DMS114 treated with DMSO at 0.1 percent for 48 hours (cell line): ENCODE results near the gene KMT2C.
"Not testable (repeated sequence)": the region's sequence is repeated elsewhere in the genome, so short reads cannot be mapped to it uniquely, and the experiment has no call there.

Experiments used
- DNase-seq: peaks from one replicate; lab custom pipeline; 2025; ENCODE audit not compliant: unreplicated experiment; lab: John Stamatoyannopoulos, UW

KMT2C gene

DNA sequence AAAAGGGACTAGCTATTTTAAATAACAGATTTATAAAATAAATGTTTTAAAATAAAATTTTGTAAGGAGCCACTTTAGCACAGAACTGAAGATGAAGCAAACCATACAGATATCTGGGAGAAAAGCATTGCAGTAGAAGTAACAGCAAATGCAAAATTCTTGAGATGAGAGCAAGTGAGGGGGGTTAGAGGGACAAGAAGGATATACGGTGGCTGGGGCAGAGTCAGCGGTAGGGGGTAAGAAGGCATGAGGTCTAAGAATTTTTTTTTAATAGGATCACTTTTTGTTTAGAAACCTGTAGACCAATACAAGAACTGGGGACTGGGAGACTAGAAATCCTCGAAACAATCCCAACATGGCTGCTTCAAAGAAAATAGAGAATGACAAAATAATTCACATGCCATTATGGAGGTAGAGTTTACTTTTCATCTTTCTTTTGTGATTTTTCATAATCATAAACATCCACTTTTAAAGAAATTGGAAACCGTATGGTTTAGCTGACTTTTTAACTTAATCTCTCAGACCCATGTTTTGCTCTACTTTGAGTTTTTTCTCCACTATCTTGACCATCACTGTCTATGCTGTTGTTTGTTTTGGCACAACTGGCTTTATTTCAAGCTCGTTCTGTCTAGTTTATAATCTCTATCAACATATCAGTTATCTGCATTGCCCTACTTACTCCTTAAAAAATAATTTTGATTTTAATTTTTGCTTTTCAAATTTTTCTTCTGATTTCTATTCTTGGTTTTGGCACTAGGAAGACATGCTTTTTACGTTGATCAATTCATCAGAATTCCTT lies 73.5 kb downstream of the KMT2C start:
- DNase-seq, result no peak

DNA sequence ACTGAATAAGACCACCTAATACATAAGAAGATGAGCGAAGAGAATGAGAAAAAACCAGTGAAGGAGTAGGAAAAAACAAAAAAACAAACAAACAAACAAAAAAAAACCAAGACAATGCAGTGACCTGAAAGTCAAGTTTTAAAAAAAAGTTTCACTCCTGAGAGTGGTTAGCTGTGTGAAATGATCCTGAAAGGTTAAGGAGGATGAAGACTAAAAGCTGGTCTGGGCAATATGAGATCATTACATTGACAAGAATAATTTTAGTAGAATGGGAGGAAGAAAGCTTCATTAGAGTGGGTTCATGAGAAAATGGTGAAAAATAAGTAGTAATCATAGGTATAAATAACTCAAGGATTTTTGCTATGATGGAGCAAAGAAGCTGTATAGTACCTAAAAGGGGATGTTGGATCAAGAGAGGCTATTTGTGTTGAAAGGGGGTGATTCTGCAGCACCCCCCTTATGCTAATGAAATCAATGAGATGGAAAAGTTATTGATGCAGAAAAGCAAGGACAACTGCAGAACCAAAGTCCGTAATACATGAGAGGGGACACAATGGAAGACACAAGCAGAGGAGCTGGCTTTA lies 80.2 kb downstream of the KMT2C start:
- no peak for DNase-seq

DNA sequence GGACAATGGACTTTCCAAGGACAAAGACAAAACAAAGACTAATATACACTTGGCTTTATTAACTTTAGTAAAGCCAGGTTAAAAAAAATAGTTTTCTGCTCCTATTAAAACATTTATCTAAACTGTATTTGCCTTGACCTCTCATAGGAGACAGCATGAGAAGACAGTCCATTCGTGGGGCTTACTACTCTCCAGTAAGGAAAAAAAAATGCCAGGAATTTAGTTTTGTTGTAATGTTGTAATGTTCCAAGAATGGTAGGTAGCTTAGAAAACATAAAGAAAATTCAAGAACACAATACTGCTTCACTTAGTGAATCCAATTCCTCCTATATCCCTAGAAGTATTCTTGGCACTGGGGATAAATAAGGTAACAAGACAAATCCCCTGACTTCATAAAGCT lies 81.7 kb downstream of the KMT2C start:
- no peak for DNase-seq

DNA sequence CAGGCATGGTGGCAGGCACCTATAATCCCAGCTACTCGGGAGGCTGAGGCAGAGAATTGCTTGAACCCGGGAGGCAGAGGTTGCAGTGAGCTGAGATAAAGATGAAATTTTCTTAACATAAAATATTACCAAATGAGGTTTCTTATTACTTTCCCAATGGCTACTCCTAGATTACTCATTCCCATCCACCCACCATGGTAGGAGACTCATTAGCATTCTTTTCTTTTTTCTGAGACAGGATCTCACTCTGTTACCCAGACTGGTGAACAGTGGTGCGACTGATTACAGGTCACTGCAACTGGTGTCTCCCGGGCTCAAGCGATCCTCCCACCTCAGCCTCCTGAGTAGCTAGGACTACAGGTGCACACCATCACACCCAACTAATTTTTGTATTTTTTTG lies 82.5 kb downstream of the KMT2C start:
- DNase-seq, result not testable (repeated sequence)

DNA sequence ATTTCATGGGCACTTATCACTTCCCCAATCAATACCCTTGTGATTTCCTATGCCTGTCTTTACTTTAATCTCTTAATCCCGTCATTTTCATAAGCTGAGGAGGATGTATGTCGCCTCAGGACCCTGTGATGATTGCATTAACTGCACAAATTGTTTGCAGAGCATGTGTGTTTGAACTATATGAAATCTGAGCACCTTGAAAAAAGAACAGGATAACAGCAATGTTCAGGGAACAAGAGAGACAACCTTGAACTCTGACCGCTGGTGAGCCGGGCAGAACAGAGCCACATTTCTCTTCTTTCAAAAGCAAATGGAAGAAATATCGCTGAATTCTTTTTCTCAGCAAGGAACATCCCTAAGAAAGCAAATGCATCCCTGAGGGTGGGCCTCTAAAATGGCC lies 84.1 kb downstream of the KMT2C start:
- not testable (repeated sequence) for DNase-seq

DNA sequence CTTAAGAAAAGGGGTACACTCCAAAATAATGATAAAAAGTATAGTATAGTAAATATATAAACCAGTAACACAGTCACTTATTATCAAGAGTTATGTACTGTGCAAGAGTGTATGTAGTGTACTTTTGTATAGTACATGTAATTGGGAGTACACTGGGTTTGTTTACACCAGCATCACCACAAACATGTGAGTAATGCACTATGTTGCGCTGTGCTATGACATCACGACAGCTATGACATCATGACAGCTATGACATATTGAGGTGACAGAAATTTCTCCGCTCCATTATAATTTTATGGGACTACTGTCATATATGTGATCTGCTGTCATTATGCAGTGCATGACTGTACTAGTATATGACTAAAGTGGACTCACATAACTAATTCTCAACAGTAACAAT lies 84.6 kb downstream of the KMT2C start:
- DNase-seq, result no peak

DNA sequence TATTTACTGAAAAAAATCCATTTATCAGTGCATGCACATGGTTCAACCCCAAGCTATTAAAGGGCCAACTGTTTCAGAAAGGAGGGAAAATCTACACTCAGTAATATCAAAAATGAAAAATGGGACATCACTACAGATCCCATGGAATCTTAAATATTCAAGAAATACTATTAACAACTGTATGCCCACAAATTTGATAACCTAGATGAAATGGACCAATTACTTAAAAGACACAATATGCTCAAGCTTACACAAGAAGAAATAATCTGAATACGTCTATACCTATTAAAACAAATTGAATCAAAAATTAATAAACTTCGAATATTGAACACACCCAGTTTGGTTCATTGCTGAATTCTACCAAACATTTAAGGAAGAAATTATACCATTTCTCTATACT lies 87.9 kb downstream of the KMT2C start:
- no peak for DNase-seq

DNA sequence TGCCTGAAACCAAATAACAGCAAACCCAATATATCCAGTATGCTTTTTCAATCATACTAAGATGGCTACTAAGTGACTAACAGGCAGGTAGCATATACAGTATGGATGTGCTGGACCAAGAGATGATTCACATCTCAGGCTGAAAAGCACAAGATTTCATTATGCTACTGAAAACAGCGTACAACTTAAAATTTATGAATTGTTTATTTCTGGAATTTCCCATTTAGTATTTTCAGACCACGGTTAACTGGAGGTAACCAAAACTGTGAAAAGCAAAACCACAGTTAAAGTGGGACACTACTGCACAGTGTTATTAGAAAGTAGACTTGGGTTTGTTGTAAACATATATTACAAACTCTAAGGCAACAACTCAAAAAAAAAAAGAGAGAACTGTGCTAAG lies 91.5 kb downstream of the KMT2C start:
- no peak for DNase-seq

DNA sequence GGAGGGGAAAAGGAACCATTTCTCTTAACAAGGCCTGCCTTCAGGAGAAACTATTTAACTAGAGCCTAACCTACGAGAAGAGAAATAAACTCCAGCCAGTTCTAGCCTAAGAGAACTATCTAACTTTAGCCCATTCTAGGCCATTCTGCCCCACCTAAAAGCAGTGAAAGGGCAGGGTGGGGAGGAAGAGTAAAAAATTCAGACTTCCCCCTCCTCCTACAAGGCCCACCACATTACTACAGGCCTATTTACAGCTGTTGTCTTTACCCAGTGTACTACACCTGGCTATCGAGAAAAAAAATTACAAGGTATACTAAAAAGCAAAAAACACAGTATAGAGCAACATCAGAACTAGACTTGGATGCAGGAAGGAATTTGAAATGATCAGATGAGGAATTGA lies 93.0 kb downstream of the KMT2C start:
- DNase-seq, result no peak

DNA sequence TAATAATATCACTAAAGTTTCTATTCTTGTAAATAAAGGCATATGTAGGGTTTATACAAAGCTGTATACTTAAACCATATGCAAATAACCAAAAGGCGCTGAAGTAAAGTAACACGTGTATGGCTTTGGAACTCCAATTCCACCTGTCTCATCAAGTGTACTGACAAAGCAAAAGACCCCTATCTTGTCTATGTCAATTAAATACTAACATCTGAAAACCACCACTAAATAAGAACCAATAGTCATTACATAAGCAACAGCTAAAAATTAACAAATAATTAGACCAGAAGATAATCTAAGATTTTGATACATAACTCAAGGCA lies 93.9 kb downstream of the KMT2C start:
- no peak for DNase-seq

DNA sequence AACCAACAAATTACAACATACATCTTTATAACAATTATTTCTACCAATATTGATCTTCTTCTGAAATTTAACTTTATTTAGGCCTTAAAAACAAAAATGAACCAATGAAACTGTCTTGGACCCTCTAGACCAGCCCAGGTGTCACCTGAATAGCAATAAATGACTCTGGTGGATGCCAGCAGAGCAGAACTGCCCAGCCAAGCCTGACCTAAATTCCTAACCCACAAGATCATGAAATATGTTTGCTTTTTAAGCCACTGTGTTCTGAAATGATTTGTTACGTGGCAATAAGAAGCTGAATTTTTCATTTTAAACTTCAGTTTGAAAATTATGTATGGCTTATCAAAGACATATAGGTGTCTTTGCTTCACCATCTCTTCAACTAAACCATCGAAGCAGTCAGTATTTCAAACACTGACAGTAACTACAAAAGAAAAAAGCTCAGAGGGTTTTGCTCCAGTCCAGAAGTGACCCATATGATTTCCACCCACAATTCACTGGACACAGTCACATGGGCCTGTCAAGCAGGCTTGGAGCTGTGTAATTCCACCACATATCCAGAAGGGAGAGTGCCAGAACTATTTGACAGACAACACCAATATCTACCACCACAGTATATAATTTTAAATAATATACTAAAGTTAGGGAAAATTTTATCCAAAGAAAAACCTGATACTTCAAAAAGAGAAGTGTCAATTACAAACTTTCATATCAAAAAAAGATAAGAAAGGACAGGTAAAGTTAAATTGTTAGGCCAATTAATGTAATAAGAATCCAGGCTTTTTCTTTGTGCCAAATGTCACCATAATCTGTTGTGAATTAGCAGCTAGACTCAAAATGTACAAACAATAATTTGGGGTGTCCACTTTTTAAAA lies 94.5 kb downstream of the KMT2C start:
- peak; percentile 37 for DNase-seq

DNA sequence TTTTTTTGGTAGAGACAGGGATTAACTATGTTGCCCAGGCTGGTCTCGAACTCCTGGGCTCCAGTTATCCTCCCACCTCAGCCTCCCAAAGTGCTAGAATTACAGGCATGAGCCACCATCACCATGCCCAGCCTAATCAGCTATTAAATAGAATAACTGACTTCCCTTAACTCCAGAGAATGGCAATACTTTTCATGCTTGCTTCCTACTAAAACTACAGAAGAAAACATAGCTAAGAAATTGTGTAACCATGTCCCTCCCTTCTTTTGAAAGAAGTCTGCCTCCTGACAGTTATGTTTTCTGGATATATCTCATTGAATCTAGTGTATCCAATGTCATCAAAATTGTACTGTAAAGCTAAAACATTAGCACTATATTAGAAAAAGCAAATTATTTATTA lies 95.6 kb downstream of the KMT2C start:
- no peak for DNase-seq

DNA sequence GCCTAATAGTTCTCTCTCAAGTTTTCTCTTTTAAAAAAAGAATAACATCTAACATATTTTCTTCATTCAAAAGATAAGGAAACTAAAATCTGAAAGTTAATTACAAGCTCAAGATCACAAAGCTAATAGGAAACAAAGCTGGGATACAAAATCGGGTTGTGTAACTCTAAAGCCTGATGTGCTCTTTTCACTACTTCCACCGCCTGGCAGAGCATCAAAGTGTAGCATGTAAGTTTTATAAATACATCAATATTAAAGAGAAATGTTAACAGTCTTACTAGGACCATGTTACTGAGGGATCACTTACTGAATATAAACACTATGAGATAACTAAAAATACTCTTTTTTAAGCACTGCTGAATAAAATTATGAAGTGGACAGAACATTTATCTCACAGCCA lies 97.2 kb downstream of the KMT2C start:
- DNase-seq, result no peak

DNA sequence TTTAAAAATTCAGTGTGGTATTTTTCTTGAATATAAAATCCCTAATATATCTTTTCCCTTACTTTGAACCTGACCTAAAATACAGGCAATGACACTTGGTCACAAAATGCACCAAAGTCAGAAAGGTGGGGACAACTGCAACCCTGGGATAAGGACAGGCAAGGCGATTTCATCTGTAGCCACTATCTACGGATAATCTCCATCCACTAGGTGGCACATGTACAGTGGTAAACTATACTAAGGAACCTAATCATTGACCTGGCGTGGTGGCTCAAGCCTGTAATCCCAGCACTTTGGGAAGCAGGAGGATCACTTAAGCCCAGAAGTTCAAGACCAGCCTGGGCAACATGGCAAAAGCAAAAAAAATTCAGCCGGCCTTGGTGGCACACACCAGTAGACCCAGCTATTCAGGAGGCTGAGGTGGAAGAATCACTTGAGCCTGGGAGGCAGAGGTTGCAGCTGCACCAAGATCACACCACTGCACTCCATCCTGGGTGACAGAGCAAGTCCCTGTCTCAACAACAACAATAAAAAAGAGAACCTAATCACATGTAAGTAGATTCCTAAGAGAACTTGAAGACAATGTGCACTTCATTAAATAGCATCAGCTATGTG lies 98.9 kb downstream of the KMT2C start:
- DNase-seq, result peak; percentile 24

DNA sequence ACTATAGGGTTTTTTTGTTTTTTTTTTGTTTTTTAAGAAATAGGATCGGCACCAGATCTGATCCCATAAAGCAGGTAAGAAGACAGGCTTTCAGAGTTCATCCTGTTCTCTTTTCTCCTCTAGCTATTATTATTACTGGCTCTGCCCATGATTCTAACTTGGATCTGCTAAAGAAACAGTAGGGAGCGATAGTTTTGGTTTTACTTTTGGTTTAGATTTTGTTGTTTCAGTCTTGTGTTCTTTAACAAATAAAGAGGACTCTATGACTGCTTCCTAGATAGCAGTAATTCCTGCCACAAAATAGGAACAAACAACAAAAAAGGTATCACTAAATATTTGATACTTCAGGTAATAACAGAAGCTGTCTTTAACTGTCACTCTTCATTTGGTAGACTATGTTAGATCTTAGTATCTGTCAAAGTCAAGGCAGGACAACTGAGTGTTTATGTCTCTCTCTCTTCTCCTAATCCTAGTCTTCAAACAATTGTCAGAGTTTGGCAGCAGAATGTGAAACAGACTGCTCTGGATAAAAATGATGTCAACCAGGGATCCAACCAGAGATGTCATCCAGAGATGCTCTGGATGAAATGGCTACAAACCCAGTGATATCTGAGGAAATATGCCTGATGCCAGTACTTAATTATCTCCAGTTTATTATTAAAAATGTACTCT lies 99.8 kb downstream of the KMT2C start:
- DNase-seq, result no peak

DNA sequence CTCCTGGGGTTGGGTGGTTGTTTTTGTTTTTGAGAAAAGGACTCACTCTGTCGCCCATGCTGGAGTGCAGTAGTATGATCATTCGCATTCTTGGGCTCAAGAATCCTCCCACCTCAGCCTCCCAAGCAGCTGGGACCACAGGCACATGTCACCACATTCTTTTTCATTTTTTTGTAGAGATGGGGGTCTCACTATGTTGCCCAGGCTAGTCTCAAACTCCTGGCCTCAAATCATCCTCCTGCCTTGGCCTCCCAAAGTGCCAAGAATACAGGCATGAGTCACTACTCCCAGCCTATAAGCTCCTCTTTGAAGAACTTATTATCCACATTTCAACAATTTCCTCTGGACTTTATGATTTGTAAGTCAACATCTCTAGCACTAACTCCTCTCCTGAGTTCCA lies 102.7 kb downstream of the KMT2C start:
- DNase-seq, result no peak

DNA sequence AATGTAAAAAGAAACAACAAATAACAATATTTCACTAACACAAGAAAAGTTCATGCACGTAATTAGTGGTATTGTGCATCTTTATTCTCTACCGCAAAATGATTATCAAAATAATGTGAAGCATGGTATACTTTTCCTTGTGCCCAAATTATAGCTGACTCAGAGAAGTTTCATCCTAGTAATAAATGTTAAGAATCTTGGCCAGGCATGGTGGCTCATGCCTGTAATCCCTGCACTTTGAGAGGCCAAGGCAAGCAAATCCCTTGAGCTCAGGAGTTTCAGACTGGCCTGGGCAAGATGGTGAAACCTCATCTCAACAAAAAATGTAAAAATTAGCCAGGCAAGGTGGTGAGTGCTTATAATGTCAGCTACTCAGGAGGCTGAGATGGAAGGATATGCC lies 105.0 kb downstream of the KMT2C start:
- no peak for DNase-seq

DNA sequence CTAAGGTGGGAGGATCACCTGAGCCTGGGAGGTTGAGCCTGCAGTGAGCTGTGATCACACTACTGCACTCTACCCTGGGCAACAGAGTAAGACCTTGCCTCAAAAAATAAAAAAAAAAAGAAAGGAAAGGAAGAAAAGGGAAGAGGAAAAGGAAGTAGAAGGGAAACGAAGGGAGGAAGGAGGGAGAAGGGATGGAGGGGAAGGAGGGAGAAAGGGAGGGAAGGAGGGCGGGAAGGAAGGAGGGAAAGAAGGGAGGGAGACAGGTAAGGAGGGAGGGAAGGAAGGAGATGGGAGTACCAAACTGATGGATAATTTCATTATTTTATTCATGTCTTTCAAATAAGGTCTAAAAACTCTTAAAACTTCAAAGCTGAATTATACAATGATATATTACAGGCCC lies 106.3 kb downstream of the KMT2C start:
- no peak for DNase-seq

DNA sequence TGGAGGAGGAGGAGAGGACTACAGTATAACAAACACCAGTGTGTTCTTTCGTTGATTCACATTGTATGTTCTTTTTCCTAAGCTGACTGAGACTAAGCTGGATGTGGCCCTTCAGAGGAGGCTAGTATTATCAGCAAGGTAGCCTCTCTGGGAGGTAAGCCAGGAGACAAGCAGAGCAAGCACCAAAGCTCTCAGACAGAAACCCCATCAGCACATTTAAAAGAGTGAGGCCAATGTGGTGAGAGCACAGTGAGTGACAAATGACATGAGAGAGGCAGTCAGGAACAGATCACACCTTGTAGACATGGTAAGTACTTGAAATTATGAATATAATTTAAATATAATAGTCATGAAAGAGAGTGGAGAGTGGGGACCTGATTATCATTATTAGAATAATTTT lies 107.6 kb downstream of the KMT2C start:
- DNase-seq, result no peak

DNA sequence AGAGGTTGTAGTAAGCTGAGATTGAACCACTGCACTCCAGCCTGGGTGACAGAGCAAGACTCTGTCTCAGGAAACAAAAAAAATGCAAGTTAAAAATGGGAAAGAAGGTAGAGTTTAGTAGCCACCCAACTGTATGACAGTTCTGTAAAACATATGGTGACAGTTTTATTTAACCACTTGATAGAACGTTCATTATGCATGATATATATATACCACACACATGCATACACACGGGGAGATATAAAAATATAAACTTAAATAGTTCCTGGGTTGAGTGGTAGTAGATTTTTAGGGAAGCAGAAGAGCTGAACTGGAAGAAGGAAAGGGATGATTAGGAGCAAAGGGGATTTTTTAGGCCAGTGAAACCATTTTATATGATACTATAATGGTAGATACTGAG lies 120.0 kb downstream of the KMT2C start:
- DNase-seq, result no peak
